ENCODE results near the gene ZPLD1. TPM values are rescaled to one million over a fixed set of nuclear protein-coding genes. Genes with fewer than 3 reads are reported as not detected.

ZPLD1 gene
- total RNA-seq, 1 experiment from 2014 or later = 0.17 TPM

DNA sequence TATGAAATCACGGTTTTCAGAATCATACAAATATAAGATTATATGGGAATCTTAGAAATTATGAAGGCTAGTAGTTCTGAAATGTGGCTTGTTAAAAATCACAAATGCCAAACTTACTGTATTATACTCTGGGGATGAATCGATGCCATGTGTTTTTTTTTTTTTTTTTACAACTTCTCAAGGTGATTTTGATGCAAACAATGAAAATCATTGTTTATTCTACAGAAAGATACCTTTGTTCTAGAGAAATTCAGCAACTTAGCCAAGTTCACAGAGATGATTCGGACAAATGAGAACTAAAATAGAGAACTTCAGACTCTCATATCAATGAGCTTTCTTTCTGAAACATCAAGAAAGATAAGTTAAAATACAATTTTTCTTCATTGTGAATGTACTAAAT lies 92.0 kb downstream of the ZPLD1 start:
- intact Hi-C loops (cut with micrococcal nuclease; ENCODE audit: unreplicated experiment) = loop anchor here (5.0 kb wide), 1 partner anchor 715 kb away; no protein-coding TSS in a partner anchor
- POLR2A ChIA-PET (ENCODE audit: low non-redundant PET) = interaction anchor here (0.6 kb wide), 1 partner anchor 1085 kb away, joined by 3 read pairs; no protein-coding TSS in a partner anchor
- H3K9me3 ChIP-seq (ENCODE audit: low read depth, low read length, poor library complexity, severe bottlenecking) = no peaks in the 10 kb centered on the region
- TF ChIP-seq EZH2 (IDR thresholded peaks at IDR 0.05; ENCODE audit: borderline replicate concordance, low read depth, low read length, poor library complexity, severe bottlenecking) = no peak
- TF ChIP-seq, protein P1, sequence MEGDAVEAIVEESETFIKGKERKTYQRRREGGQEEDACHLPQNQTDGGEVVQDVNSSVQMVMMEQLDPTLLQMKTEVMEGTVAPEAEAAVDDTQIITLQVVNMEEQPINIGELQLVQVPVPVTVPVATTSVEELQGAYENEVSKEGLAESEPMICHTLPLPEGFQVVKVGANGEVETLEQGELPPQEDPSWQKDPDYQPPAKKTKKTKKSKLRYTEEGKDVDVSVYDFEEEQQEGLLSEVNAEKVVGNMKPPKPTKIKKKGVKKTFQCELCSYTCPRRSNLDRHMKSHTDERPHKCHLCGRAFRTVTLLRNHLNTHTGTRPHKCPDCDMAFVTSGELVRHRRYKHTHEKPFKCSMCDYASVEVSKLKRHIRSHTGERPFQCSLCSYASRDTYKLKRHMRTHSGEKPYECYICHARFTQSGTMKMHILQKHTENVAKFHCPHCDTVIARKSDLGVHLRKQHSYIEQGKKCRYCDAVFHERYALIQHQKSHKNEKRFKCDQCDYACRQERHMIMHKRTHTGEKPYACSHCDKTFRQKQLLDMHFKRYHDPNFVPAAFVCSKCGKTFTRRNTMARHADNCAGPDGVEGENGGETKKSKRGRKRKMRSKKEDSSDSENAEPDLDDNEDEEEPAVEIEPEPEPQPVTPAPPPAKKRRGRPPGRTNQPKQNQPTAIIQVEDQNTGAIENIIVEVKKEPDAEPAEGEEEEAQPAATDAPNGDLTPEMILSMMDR (conservative IDR thresholded peaks at IDR 0.05; ENCODE audit: low read depth, low read length) = no peak
- CTCF ChIA-PET = no interaction called here
- H3K27ac ChIP-seq (ENCODE audit: low read depth, low read length, poor library complexity, severe bottlenecking) = no peak overlapping the region
- no peaks in the 10 kb centered on the region for H3K36me3 ChIP-seq (ENCODE audit: insufficient read depth, low read length, poor library complexity, severe bottlenecking)
- H3K4me1 ChIP-seq (ENCODE audit: insufficient read depth, low read length, poor library complexity, severe bottlenecking) = peaks cover 3% of the 10 kb centered on the region
- DNase-seq (ENCODE audit: low spot score) = no peak
- no peak overlapping the region for H3K4me3 ChIP-seq (ENCODE audit: low read depth, low read length, poor library complexity, severe bottlenecking)
- no peaks in the 10 kb centered on the region for H3K27me3 ChIP-seq (replicated peaks; ENCODE audit: insufficient read depth, low read depth, low read length, poor library complexity)
- no TSS peak for BruUV-seq (replicated peaks)

DNA sequence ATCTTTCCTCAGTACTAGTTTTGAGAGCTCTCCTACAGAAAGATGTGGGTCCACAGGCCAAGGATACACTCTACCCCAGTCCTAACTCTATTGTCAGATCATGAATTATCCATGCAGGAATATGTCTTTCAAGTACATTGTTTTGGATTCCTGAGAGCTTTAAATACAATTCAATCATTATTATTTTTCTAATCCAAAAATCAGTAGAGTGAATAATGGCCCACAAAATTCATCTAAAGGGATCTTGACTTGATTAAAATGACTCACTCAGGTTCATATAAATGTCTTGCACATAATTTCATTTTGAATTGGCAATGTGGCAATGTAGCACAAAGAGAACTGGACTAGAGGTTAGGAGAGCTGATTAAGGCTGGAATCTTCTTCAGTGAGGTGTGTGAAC lies 93.9 kb downstream of the ZPLD1 start:
- ChIA-PET CTCF (interaction anchor here (0.6 to 2.9 kb wide), 4 partner anchors 28 to 300 kb away, joined by 3 to 14 read pairs (median 4); no protein-coding TSS in a partner anchor), POLR2A (ENCODE audit: low non-redundant PET) (no interaction called here)
- no peaks in the 10 kb centered on the region for H3K36me3 ChIP-seq (ENCODE audit: insufficient read depth, low read length, poor library complexity, severe bottlenecking)
- TF ChIP-seq, protein P1 (conservative IDR thresholded peaks at IDR 0.05; ENCODE audit: low read depth, low read length) = no peak
- no peak for TF ChIP-seq EZH2 (IDR thresholded peaks at IDR 0.05; ENCODE audit: borderline replicate concordance, low read depth, low read length, poor library complexity, severe bottlenecking)
- no peaks in the 10 kb centered on the region for H3K27me3 ChIP-seq (replicated peaks; ENCODE audit: insufficient read depth, low read depth, low read length, poor library complexity)
- H3K4me1 ChIP-seq (ENCODE audit: insufficient read depth, low read length, poor library complexity, severe bottlenecking) = peaks cover 3% of the 10 kb centered on the region
- H3K27ac ChIP-seq (ENCODE audit: low read depth, low read length, poor library complexity, severe bottlenecking) = no peak overlapping the region
- H3K4me3 ChIP-seq (ENCODE audit: low read depth, low read length, poor library complexity, severe bottlenecking) = no peak overlapping the region
- intact Hi-C loops (cut with micrococcal nuclease; ENCODE audit: unreplicated experiment) = loop anchor here (1.0 to 5.0 kb wide), 3 partner anchors 62 to 716 kb away; no protein-coding TSS in a partner anchor
- H3K9me3 ChIP-seq (ENCODE audit: low read depth, low read length, poor library complexity, severe bottlenecking) = no peaks in the 10 kb centered on the region
- DNase-seq (ENCODE audit: low spot score) = no peak
- no TSS peak for BruUV-seq (replicated peaks)

Data from A673 (cell line).